NCI-H1105 (cell line): ENCODE results near the gene RPL32.

Experiments used
- DNase-seq: peaks from one replicate; lab custom pipeline; 2025; lab: John Stamatoyannopoulos, UW

The RPL32 gene

GRCh38 chr3:12832350-12833221 is 8.8 kb downstream of the RPL32 start:
- DNase-seq = no peak

- DNase-seq = no peak
Measured at GRCh38 chr3:12831301-12831866, 10.0 kb downstream of the RPL32 start.

DNA sequence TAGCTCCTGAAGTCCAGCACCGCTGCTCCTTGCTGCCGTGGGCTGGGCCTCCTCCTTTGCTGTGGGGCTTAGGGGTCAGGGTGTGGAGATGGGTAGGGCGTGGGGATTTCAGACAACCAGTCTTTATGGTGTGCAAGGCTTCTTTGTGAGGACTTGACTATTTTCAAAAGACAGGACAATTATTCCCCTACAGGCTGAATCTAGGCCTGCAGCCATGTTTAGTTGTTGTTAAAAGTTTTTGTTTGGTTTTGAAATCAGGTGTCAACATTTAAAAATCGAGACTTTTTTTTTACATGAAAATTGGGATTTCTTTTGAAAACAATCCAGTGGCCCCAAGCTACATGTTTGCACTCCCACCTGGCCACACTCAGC is 10.6 kb downstream of the RPL32 start:
- DNase-seq = no peak

DNA sequence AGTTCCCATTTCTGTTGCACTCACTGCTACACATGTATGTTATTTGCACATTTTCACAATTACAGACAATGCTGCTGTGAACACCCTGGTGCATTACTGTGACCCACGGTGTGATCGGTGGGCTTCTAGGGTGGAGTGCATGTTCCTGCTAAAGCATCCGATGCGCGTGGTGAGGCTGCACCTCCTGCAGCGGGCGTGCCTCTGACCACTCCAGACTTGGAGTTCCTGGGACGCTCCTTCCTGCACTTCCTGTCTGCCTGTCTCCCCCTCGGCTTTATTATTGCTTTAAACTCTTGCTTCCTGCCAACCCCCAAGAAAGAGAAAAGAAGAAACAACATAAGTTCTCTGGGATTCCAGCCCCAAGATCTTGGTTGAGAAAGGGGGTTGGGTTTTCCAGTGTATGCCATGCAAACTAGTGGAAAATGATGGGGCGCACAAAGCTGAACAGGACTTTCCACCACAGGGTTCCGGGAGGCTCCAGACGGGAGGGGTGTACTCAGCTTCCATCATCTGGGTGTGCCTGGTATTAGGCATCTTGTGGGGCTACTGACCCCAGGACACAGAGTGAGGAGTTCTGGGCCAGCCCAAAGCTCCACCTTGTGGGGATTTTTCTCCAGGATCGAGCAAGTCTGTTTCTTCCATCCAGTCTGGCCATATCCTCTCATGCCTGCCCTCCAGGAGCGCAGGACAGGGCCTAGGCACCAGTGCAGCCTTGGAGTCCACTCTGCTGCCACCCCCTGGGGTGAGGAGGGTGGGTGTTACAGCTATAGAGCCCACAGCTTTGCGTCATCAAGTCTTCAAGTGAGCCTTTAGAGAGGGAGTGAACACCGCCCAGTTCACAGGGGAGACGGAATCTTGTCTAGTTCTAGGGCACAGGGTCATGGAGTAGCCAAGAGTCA is 11.2 kb downstream of the RPL32 start:
- no peak for DNase-seq

GRCh38 chr3:12829404-12829803 is 12.0 kb downstream of the RPL32 start:
- DNase-seq = no peak

- no peak for DNase-seq
Measured at GRCh38 chr3:12828751-12829150, 12.6 kb downstream of the RPL32 start.

DNA sequence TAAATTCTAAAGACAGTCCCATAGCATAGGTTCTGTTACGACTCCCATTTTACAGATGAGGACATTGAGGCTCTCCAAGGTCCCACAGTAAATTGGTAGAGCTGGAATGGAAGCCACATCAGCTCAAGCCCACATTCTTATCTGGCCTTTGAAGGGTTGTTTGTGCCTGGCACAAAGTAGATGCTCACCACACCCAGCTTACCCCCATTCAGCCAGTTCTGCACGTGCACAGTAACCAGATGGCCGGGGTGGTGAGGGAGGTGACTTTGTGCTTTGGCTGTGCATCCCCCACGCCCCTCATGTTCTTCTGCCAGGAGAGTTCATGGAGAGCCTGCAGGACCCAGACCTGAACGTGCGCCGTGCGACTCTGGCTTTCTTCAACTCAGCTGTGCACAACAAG is 16.2 kb downstream of the RPL32 start:
- DNase-seq = no peak

GRCh38 chr3:12824299-12824698 is 17.1 kb downstream of the RPL32 start:
- no peak for DNase-seq

- no peak for DNase-seq
Measured at GRCh38 chr3:12822725-12823373, 18.5 kb downstream of the RPL32 start.

DNA sequence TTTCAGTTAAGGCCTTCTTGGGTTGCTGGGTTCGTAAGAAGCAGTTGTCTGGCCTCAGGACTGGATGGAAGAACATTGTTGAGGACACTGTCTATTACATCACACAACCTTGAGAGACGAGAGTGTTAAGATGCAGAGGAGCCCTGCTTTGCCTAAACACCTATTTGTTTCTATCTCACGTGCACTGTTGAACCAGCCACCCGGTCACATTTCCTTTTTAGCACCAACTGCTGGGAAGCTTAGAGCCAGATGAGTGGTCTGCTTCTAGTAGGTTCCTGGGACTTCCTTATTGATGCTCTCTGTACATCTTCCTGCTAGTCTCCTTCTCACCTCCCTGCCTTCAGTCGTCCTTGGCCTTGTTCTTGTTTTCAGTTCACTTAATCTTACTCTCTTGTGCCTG is 22.6 kb downstream of the RPL32 start:
- no peak for DNase-seq

DNA sequence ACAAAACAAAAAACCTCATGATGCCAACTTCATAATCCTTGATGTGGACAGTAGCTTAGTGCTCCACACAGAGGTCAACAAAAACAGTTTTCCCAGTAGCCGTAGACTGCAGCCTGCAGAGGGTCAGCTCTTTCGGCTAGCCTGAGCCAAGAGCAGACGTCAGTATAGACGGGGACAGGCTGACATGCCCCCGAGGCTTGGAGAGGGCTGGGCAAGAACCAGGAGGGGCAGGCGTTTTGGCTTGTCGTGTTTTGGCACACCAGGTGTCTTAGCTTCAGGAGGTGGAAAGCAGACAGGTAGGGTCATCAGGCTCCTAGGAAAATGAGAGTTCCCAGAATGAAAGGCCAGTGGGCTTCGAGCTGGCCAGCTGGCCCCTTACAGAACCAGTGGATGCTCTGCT is 23.1 kb downstream of the RPL32 start:
- DNase-seq = no peak

DNA sequence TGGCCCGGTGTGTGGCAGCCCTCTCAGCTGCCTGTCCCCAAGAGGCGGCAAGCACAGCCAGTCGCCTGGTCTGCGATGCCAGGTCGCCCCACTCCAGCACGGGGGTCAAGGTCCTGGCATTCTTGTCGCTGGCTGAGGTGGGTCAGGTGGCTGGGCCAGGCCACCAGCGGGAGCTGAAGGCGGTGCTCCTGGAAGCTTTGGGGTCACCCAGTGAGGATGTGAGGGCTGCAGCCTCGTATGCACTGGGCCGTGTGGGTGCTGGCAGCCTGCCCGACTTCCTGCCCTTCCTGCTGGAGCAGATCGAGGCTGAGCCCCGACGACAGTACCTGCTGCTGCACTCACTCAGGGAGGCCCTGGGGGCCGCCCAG is 24.0 kb downstream of the RPL32 start:
- DNase-seq = no peak

GRCh38 chr3:12816521-12817342 is 24.6 kb downstream of the RPL32 start:
- no peak for DNase-seq

DNA sequence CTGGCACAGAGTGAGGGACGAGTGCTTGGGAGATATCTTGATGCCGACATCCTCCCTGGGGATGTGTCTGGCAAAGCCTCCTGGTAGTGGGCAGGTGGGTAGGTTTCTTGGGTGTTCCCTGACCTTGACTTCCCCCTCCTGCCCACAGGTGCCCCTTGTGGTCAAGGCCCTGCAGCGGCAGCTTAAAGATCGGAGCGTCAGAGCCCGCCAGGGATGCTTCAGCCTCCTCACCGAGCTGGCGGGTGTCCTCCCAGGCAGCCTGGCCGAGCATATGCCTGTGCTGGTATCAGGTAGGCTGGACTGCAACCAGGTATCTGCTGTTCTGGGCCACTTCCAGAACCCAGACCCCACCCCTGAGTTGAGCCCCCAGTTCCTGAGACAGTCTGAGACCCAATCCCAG is 25.6 kb downstream of the RPL32 start:
- no peak for DNase-seq

DNA sequence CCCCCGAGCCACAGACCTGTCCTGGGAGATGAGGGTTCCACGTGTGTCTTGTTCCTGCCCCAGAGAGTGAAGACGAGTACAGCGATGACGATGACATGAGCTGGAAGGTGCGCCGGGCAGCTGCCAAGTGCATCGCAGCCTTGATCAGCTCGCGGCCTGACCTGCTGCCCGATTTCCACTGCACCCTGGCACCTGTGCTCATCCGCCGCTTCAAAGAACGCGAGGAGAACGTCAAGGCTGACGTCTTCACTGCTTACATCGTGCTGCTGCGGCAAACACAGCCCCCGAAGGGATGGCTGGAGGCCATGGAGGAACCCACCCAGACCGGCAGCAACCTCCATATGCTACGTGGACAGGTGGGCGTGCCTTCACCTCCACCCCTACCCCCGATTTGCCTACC is 26.3 kb downstream of the RPL32 start:
- no peak for DNase-seq

- no peak for DNase-seq
Measured at GRCh38 chr3:12813967-12814366, 27.4 kb downstream of the RPL32 start.

DNA sequence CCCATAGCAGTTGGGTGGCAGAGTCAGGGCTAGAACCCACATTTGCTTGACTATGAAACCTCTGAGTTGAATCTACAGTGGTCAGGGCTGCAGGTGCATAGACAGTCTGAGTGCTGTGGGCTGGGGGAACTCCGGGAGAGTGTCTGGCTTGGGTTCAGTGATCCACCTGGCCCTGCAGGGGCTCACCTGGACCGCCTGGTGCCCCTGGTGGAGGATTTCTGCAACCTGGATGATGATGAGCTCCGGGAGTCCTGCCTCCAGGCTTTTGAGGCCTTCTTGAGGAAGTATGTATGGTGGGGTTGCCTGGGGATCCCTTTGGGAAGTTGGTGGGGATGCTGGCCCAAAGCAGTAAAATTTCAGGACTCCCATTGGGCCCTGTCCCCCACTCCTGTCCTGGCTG is 28.6 kb downstream of the RPL32 start:
- DNase-seq = no peak

- DNase-seq = no peak
Measured at GRCh38 chr3:12810961-12811360, 30.4 kb downstream of the RPL32 start.

- peak; percentile 83 for DNase-seq
Measured at GRCh38 chr3:12810013-12810780, 31.2 kb downstream of the RPL32 start.

DNA sequence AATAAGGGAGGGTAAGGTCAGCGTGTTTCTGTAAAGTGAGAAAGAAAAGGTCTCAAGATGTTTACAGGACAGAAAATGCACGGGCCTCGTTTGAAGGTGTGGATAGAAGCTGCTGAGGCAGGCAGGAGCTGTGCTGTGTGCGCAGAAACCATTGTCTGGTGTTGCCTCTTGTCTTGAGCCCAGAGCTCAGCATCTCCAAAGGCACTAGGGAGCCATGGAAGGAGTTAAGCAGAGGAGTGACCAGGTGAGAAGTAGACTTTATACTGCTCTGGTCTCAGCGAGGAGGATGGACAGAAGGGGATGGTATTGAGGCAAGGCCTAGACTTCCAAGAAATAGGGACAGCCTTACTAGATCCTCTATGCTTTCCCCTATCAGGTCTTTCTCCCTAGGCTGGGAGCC is 31.9 kb downstream of the RPL32 start:
- no peak for DNase-seq

DNA sequence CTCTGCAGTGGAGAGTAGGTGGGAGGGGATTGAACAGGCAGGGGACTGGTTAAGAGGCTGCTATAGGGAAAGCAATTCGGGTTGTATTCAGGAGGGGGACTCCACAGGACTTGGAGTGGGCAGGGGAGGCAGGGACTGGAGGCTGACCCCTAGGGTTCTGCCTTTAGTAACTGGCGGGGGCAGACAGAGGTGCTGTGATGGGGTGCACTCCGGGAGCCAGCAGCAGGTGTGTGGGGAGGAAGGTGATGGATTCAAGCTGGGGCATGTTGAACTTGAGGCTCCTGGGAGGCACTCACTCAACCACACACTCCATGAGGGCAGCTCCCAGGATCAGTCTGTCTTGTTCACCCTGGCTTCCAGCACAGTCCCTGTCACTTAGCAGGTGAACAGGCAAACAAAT is 32.4 kb downstream of the RPL32 start:
- DNase-seq = no peak
